Measurements from ENCODE around the gene PGA4.

- no peak for TF ChIP-seq ZSCAN29 (IDR thresholded peaks at IDR 0.05)
- no peak for TF ChIP-seq HDAC2 (IDR thresholded peaks at IDR 0.05)
- TF ChIP-seq CTCF (IDR thresholded peaks at IDR 0.05 in 2 of 3, conservative IDR thresholded peaks at IDR 0.05 in 1 of 3; ENCODE audit: insufficient read depth in 2 of 3, low read depth in 1 of 3, low read length in 3 of 3) = no peak
- no peak for TF ChIP-seq TCF7 (IDR thresholded peaks at IDR 0.05; ENCODE audit: borderline replicate concordance)
- TF ChIP-seq MAZ (CRISPR knock-in tag; conservative IDR thresholded peaks at IDR 0.05 in 1 of 2, IDR thresholded peaks at IDR 0.05 in 1 of 2) = no peak
- no peak for TF ChIP-seq TARDBP (IDR thresholded peaks at IDR 0.05)
- no peak for TF ChIP-seq NFYB (IDR thresholded peaks at IDR 0.05; ENCODE audit: extremely low read depth, insufficient read length)
- no peak for TF ChIP-seq TRIM24 (IDR thresholded peaks at IDR 0.05)
- no peak for TF ChIP-seq CREB1 (IDR thresholded peaks at IDR 0.05)
- no peak for TF ChIP-seq CREB1 (CRISPR knock-in tag; IDR thresholded peaks at IDR 0.05)
- TF ChIP-seq POLR2AphosphoS5 (IDR thresholded peaks at IDR 0.05; ENCODE audit: control insufficient read depth, insufficient read depth, low read depth, low read length) = no peak
Observed at GRCh38 chr11:61198948-61199523, 23.1 kb upstream of the PGA4 start.

Measured in K562 (cell line).